HG03280 (cell line): ENCODE results near the gene SLC44A5.
"Not testable (repeated sequence)": the region's sequence is repeated elsewhere in the genome, so short reads cannot be mapped to it uniquely, and the experiment has no call there.

Experiments
- ATAC-seq: cut with Tn5 transposase; IDR thresholded peaks from one replicate; pipeline ENCODE4 v1.9.1; 2021; ENCODE audit warnings: mild to moderate bottlenecking, moderate library complexity; ENCODE audit not compliant: unreplicated experiment

The SLC44A5 gene

DNA sequence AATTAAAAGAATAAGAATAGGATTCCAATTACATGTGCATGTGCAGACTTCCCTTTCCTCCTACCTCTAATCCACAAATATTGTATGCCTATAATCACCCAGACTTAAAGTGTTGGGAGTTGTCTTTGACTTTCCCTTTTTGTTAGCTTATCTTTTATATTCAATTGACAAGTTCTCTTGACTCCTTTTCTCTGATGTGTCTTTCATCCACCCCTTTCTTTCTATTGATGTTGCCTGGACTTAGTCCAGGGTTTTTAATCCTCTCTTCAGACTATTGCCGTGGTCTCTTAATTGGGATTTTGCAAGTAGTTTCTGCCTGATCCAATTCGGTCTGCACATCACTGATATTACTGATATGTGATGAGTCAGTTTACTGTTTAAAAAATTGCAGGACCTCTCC, 305.9 kb downstream of the SLC44A5 start:
- ATAC-seq = no peak

DNA sequence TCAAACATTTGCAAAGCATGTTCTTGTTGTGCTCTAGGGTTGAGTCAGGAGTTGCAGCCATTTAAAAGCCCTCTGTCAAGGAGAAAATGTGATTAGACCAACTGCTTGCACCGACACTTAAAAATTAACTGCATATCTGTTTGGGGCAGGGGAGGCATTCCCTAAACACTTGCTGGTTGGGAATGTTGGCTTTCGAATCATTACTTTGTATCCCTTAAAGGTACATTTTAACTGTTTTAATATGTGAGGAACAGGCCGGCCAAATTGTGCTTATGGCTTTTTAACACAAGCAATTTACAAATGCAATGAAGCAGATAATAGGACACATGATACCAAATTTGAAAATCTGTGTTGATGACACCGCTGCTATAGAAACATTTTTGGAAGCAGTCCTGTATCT, 317.6 kb downstream of the SLC44A5 start:
- ATAC-seq = no peak

DNA sequence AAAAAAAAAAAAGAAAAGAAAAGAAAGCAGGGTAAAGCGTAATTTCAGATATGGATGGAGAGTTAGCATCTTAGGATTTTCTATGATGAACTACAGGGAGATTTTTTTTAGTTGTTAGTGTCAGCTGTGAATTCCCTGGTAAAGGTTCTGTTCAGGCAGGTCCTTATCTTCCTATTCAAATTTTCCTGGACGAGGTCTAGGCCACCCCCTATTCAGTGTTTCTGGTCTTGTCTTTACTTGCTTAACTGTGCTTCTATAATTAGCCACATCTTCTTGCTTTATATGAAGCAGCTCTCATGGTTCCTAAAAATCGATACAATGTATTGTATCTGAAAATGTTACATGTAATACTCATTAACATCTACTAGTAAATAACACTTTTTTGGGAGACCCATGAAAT, 318.9 kb downstream of the SLC44A5 start:
- ATAC-seq = no peak

DNA sequence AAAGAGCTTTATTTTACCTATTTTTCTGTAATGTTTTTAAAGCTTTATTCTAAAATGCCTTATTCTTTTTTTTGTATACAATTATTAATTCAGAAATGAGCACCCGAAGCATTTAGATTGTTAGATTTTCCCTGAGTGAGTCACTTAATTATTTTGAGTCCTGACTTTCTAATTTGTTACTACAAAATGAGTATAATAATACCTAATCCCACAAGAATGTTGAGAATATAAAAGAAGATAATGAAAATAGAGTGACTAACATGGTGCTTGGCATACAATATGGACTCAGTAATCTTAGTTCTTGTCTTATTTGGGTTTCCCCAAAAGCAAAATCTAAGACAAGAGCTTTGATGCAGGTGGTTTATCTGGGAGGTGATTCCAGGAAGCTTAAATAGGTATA, 334.5 kb downstream of the SLC44A5 start:
- no peak for ATAC-seq

DNA sequence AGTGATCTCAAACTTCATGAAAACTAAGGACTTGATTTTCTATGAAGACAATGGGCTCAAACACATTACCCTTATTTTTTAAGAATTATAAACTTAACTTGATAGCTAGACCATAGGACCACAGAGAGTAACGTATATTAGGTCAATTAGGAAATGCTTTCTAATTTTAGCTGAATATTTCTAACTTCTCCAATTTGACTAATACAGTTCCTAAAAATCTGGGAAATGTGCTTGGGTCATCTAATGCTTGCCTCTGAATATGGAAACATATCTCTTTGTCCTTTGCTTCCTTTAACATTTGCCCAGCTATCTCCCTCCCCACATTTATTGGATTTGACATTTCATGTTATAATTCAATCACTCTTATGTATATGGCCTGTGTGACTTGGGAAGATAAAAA, 335.3 kb downstream of the SLC44A5 start:
- no peak for ATAC-seq

DNA sequence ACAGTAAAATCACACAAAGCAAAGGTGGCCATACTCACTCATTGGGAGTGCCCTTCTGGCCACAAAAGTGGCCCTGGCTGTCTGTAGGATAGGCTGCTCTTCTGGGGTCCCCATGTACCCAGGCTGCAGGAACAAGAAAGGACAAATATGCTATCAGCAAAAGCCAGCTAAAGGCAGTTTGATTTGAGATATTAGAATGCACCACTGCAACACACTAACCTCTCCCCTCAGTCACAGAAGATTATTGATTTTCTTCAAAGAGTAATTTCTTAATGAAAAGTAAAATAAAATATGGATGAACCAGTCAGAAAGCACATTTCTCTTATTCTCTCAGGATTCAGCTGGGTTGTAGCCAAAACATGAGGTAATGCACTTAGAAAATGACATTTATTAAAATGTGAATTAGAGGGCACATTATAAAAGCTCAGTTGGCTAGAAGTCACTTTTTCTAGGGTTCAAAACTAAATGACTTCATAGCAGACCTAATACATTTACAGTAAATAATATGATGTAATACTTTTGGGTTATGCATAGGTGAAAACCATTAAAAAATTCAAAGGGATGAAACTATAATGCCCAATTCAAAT, 335.9 kb downstream of the SLC44A5 start:
- ATAC-seq = no peak

DNA sequence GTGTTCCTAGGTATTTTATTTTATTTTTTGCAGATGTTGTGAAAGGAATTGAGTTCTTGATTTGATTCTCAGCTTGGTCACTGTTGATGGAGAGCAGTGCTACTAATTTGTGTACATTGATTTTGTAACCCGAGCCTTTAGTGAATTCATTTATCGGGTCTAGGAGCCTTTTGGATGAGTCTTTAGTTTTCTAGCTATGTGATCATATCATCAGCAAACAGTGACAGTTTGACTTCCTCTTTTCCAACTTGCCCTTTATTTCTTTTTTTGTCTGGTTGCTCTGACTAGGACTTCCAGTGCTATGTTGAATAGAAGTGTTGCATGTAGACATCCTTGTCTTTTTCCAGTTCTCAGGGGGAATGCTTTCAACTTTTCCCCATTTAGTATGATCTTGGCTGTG, 337.8 kb downstream of the SLC44A5 start:
- no peak for ATAC-seq

DNA sequence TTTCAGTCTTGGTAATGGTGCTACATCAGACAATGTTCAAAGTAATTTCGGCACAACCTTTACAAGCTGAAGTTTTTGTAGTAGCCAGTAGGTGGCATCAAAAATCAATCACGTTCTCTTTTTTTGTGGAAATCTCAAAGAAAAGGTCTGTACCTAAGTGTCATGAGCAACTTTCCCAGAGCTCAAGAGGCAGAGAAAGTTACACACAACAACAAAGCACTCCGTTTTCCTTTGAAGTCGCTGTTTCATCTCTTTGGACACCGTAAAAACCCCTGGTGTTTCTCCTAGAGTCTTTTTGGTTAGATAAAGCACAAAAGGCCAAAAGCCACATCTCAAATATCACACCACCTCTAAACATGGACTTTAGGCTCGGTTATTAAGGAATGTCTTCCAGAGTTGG, 345.1 kb downstream of the SLC44A5 start:
- ATAC-seq = peak; percentile 65

DNA sequence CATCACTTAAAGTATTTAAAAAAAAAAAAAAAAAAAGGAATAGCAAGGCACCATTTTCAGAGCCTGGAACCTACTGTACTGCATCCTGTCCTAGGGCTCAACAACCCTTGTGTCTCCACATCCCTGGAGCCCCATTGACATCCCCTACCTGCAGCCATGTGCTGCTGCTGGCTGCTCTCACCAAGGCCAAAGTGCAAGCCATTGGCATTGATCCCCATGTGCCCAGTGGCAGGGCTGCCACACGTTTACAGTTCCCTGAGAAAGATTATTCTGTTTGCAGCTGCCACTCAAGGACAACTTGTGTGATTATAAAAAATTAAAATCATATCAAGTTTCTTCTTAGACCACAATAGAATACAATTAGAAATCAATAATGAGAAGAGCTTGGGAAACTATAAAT, 346.8 kb downstream of the SLC44A5 start:
- ATAC-seq = no peak

DNA sequence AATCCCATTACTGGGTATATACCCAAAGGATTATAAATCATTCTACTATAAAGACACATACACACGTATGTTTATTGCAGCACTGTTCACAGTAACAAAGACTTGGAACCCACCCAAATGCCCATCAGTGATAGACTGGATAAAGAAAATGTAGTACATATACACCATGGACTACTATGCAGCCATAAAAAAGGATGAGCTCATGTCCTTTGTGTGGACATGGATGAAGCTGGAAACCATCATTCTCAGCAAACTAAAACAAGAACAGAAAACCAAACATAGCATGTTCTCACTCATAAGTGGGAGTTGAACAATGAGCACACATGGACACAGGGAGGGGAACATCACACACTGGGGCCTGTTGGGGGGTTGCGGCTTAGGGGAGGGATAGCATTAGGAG, 347.3 kb downstream of the SLC44A5 start:
- ATAC-seq = not testable (repeated sequence)

DNA sequence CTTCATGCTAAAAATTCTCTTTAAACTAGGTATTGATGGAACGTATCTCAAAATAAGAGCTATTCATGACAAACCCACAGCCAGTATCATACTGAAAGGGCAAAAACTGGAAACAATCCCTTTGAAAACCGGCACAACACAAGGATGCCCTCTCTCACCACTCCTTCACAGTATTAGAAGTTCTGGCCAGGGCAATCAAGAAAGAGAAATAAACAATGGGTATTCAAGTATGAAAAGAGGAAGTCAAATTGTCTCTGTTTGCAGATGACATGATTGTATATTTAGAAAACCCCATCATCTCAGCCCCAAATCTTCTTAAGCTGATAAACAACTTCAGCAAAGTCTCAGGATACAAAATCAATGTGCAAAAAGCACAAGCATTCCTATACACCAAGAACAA, 349.0 kb downstream of the SLC44A5 start:
- not testable (repeated sequence) for ATAC-seq

DNA sequence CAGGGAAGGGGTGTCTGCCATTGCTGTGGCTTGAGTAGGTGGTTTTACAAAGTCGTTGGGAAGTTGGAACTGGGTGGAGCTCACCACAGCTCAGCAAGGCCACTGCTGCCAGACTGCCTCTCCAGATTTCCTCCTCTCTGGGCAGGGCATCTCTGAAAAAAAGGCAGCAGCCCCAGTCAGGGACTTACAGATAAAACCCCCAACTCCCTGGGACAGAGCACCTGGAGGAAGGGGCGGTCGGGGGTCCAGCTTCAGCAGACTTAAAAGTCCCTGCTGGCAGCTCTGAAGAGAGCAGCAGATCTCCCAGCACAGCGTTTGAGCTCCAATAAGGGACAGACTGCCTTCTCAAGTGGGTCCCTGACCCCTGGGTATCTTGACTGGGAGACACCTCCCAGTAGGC, 352.6 kb downstream of the SLC44A5 start:
- ATAC-seq = no peak

DNA sequence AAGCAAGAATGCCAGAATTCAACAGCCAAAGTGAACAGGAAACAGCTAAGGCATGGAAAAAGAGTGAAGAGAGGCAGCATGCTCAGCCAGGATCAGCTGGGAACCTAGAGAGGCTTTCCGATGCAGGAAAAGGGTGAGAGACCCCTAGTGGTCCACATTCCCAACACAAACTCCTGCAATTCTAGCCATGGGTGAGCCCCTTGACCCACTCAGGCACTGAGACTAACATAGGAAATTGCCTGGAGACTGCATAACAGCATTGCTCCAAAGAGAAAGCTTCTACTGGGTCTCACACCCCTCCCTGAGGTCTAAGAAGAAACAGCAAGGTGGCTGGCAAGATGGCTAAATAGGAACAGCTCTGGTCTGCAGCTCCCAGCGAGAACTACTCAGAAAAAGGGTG, 353.5 kb downstream of the SLC44A5 start:
- no peak for ATAC-seq

DNA sequence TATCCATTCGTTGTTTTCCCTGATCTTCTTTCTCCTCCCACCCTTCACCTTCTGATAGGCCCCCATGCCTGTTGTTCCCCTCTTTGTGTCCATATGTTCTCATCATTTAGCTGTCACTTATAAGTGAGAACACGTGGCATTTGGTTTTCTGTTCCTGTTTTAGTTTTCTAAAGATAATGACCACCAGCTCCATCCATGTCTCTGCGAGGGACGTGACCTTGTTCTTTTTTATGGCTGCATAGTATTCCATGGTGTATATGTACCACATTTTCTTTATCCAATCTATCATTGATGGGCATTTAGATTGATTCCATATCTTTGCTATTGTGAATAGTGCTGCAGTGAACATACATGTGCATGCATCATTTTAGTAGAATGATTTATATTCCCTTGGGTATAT, 360.8 kb downstream of the SLC44A5 start:
- ATAC-seq = not testable (repeated sequence)

DNA sequence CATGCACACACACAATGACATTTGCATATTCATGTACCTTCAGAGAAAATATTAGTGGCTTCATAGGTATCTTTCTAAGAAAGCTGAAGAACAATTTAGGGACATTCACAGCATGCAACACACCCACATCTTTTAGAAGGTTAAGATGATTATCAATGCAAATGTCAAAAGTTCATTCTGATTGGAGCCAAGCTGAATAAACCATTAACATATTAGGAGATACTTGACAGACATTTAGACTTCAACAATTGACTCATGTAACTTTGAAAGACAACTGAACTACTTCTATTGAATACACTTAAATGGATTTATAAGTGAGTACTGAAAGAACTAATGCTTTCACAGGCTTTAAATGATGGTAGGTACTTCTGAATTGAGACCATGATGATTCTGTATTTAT, 365.7 kb downstream of the SLC44A5 start:
- ATAC-seq = no peak

DNA sequence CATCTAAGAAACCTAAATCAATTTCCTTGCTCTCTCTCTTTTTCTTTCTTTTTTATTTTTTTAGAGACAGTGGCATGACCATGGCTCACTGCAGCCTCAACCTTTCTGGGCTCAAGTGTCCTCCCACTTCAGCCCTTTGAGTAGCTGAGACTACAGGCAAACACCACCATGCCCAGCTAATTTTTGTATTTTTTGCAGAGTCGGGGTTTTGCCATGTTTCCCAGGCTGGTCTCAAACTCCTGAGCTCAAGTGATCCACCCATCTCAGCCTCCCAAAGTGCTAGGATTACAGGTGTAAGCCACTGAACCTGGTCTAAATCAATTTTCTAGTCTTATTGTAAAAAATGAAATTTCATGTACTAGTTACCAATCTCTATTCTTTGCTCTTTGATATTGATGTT, 367.8 kb downstream of the SLC44A5 start:
- no peak for ATAC-seq

DNA sequence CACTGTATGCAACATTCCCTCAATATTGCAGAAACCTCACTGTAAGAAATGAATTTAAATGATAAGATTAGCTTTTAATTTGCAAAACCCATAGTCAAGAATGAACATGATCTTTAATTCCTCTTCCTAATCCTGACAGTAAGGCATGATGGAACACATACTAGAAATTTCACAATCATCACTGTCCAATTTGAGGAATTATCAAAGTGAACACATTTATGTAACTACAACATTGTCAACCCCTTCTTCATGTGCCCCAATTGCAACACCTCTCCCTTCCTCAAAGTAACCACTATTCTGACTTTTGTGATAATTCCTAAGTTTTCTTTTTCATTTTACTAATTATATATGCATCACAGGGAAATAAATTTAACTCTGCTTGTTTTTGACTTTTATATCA, 373.6 kb downstream of the SLC44A5 start:
- no peak for ATAC-seq

DNA sequence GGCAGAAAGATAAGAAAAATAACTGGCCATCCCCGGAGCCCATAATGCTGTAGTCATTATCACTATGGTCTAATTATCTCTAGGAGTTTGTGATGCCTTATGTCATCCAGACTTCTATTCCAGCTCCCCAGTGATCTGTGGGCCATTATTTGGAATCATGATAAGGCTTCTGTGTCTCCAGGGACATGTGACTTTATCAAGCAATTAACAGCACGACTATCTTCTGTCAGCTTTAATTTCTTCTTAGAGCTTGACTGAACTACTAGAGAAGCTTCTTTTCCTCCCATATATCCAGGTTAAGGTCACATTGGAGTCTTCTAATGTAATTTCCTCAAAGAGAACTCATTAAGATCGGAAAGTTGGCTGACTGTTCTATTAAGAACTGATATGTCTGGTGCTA, 376.4 kb downstream of the SLC44A5 start:
- no peak for ATAC-seq

DNA sequence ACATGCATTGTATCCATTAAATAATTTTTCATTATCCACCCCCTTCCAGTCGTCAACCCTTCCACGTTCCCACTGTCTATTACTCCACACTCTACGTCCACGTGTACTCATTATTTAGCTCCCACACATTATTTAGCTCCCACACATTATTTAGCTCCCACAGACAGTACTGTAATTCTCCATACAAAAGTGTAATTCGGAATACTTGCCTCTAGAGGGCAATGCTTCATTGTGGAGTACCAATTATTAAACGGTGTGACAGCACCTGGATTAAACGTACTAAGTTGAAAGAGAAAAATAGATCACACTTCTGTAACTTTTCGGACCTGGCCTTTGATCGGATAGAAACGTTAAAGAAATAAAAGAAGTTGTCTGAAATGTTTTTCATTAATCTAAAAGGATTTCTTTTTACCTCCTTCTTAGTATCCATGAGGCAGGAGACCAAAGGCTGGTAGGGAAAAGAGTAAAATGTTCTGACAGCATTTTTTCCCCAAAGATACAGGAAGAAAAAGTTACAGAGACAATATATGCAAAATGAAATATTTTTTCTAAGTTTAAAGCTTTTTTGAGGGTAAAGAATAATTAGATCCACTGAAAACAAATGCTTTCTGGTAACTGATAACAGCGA, 377.5 kb downstream of the SLC44A5 start:
- peak; percentile 89 for ATAC-seq

DNA sequence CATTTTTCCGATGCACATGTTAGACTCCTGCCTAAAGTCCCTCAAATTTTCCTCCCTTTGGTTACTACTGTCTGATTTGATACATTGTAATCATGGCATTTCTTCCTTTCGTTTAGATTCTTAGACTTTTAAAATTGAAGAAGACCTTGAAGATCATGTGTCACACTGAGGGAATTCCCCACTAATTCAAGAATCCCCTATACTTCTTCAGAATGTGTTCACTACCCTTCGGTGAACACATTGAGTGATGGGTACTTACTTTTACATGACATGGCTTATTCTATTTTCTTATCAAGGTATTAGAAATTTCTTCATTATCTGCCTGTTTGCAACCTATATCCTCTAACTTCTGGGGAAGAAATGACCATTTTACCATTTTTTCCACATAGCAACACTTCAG, 390.8 kb downstream of the SLC44A5 start:
- ATAC-seq = no peak

DNA sequence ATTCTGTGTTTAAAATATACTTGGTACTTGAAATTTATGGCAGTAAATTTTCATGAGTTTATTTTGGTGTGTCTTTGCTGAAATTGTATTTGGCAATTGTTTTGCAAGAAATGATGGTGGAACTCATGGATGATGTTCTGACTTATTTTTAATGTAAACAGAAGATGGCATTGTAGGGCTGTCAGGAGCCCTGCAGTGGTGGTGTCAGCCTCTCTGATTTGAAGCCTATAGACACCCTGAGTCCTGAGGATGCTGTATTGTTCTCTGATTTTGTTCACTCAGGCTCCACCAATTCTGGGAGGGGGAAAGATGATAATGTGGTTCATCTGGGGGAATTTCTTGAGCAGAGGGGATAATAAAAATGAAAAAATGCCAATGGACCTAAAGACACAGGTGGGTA, 396.9 kb downstream of the SLC44A5 start:
- ATAC-seq = no peak

DNA sequence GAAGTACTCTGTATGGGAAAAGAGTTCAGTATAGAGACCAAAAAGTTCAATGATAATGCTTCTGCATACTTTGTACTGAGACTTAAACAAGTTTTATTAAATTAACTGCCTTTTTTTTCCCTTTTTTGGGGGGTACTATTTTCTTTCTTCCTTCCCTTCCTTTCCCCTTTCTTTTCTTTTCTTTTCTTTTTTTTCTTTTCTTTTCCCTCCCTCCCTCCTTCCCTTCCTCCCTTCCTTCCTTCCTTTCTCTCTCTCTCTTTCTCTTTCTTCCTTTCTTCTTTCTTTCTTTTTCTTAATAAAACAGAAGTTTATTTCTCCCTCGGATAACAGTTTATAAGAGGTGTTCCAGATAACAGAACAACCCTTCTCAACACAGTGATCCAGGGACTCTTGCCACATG, 399.3 kb downstream of the SLC44A5 start:
- ATAC-seq = no peak

DNA sequence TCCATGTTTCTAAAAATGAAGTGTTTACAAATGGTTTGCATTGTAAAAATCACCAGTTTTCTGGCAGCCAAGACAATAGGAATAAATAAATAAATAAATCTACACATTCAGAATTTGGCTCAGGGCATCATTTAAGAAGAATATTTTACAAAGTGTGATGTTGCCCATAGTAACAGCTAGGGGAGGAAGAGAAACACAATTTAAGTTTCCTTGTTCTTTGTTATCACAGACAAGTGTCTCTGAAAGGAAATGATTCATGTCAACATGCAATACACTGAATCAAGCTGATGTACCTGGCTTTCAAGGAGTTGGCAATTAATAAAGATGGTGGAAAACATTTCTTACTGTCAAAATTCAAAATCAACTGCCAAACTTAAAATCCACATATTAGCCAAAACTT, 402.1 kb downstream of the SLC44A5 start:
- ATAC-seq = no peak
